GM19468 (cell line): Measurements from ENCODE around the gene SPTA1.
"Not testable (repeated sequence)": the region's sequence is repeated elsewhere in the genome, so short reads cannot be mapped to it uniquely, and the experiment has no call there.

Experiments
- ATAC-seq: cut with Tn5 transposase; IDR thresholded peaks from one replicate; pipeline ENCODE4 v1.9.1; 2021; ENCODE audit warnings: mild to moderate bottlenecking, moderate library complexity, moderate number of reproducible peaks; ENCODE audit not compliant: unreplicated experiment; ENCODE audit errors: extremely low read depth

Gene SPTA1

GRCh38 chr1:158686111-158687009, at the start of gene SPTA1:
Gene SPTA1 (minus strand): TSS chr1:158686715. CDS start chr1:158686517, 198 bp downstream.
- ATAC-seq: no peak

GRCh38 chr1:158735848-158736247, 49.3 kb upstream of the SPTA1 start:
- no peak for ATAC-seq

- no peak for ATAC-seq
These were observed 46.0 kb upstream of the SPTA1 start for GRCh38 chr1:158732524-158732923.

GRCh38 chr1:158731707-158732106, 45.2 kb upstream of the SPTA1 start:
- no peak for ATAC-seq

GRCh38 chr1:158730453-158730852, 43.9 kb upstream of the SPTA1 start:
- no peak for ATAC-seq

- ATAC-seq: no peak
These were observed 42.2 kb upstream of the SPTA1 start for GRCh38 chr1:158728510-158729225.

- no peak for ATAC-seq
These were observed 37.9 kb upstream of the SPTA1 start for GRCh38 chr1:158724442-158724841.

- ATAC-seq: no peak
These were observed 34.1 kb upstream of the SPTA1 start, which contains the start of gene OR6K3 for GRCh38 chr1:158720620-158721019. Gene OR6K3 (minus strand): TSS chr1:158720720. CDS start chr1:158718115, 2,605 bp downstream.

GRCh38 chr1:158719664-158720063, 33.1 kb upstream of the SPTA1 start:
- no peak for ATAC-seq

- no peak for ATAC-seq
These were observed 30.8 kb upstream of the SPTA1 start for GRCh38 chr1:158717344-158717743.

GRCh38 chr1:158716335-158716734, 29.8 kb upstream of the SPTA1 start:
- no peak for ATAC-seq

GRCh38 chr1:158714754-158715153, 28.2 kb upstream of the SPTA1 start:
- no peak for ATAC-seq

GRCh38 chr1:158711098-158711497, 24.6 kb upstream of the SPTA1 start:
- no peak for ATAC-seq

GRCh38 chr1:158706096-158706495, 19.6 kb upstream of the SPTA1 start:
- no peak for ATAC-seq

- no peak for ATAC-seq
These were observed 14.0 kb upstream of the SPTA1 start, which contains the start of gene OR6K2 for GRCh38 chr1:158700552-158700951. Gene OR6K2 (minus strand): TSS chr1:158700652. CDS start chr1:158700652, 0 bp downstream.

GRCh38 chr1:158694596-158694995, 8.1 kb upstream of the SPTA1 start:
- ATAC-seq: no peak

GRCh38 chr1:158692356-158692755, 5.8 kb upstream of the SPTA1 start:
- ATAC-seq: no peak

- ATAC-seq: no peak
These were observed 5.4 kb upstream of the SPTA1 start for GRCh38 chr1:158691907-158692306.

GRCh38 chr1:158691149-158691548, 4.6 kb upstream of the SPTA1 start:
- not testable (repeated sequence) for ATAC-seq

- no peak for ATAC-seq
These were observed 3.4 kb upstream of the SPTA1 start for GRCh38 chr1:158689875-158690274.

- ATAC-seq: no peak
These were observed 2.6 kb upstream of the SPTA1 start for GRCh38 chr1:158689110-158689509.
